Epithelial cell of alveolus of lung (primary cell): ENCODE measurements around the gene NBPF1. TPM values are rescaled to one million over a fixed set of nuclear protein-coding genes. Genes with fewer than 3 reads are reported as not detected.

Experiments used
- total RNA-seq: library from RNA; depleted of rRNA; stranded (reverse); fragments of >200 nt; gene quantifications from 2 replicates; pipeline ENCODE4 v1.2.1, GENCODE V29; 2015

The NBPF1 gene
- total RNA-seq: 4.9 and 14.1 TPM in 2 replicates

DNA sequence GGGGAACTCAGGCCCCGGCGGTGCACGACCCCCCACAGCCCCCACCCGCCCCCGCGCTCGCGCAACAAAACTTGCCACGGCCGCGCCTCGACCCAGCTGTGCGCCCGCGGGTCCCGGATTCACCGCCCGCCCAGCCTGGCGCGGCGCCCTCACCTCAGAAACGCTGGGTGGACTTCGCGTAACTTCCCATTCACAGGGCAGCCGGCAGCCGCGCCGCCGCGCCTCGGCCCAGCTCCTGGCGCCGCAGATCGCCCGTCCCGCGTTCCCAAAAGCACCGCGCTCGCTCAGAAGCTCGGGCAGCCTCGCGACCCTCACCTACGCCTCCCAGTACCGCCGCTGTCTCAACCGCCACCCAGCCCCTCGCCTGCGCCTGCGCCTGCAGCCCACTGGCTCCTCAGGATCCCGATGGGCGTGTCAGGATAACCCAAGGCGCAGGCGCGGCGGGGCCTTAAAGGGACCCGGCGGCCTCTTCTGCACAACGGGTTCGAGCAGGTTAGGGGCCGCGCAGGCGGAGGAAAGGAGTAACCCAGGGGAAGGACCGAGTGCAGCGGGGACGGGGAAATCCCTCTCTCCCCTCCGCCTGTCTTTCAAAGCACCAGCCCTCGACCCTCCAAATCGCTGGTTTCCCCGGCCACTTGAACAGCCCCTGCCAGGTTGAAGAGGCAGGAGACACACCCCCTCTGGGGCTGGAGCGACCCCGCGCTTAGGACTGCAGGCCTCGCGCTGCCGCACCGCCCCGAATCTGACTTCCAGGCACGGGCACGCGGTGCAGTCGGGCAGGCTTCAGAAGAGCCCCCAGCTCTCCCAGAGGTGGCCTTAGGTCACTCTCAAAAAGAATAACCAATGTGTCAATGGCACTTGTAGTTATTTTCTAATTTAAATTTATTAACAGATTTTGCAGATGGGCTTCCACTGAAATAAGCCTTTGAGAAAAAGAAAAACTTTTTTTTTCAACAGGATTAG is at the start of gene NBPF1:
Gene NBPF1 (minus strand): TSS at position 380 of the 963 bp plus-strand sequence.

DNA sequence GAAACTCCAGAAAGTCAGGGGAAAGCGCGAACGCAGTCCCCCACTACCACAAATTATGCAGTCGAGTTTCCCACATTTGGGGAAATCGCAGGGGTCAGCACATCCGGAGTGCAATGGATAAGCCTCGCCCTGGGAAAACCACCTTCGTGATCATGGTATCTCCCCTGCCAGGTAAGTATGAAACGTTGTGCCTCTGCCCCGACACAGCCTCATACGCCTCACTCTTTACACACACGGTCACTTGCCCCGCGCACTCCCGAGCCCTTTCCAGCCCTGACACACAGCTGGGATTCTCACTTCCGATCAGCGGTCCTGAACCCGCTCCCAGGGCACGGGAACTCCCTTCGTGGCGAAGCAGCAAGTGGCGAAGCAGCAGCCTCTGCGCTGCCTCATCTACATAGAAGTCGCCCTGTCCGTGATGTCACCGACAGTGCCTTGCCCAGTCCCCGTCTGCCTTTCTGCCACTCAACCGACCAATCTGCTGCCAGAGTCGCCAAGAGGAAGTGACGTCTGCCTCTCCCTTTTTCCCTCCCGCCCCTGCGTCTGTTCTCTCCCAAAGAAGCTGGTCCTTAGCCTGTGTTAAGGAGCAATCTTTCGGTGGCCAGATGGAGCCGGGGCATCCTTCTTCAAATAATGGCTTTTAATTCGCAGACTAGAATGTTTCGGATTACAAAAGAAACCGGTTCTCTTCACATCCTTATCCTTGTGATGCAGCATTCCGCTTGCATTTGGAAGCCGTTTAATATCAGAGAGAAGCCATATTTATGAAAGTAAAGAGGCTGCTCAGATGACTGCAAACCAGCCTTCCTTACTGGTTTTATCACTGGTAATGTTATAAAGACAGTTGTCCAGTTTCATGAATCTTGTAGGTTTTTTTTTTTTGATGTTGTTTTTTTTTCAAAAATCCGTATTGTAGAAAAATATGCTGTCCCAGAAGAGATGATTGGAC is 99.0 kb downstream of the NBPF1 start, which contains the start of gene RNU1-1:
Gene RNU1-1 (minus strand): TSS at position 179 of the 949 bp plus-strand sequence.

Other genes starting within 250 kb of the NBPF1 start
- 71.1 and 76.2 TPM in 2 replicates for gene SZRD1, start 246.3 kb downstream of the NBPF1 start, total RNA-seq
- not detected in 2 replicates for gene SPATA21, start 176.1 kb downstream of the NBPF1 start, total RNA-seq
- gene NECAP2, start 172.8 kb downstream of the NBPF1 start, total RNA-seq: 54.7 and 91.0 TPM in 2 replicates
- gene RNU1-1, start 99.3 kb downstream of the NBPF1 start, total RNA-seq: under 0.01 TPM in 2 replicates
- under 0.01 TPM in 2 replicates for gene RNU1-3, start 53.4 kb upstream of the NBPF1 start, total RNA-seq
- under 0.01 TPM in 2 replicates for gene RNU1-4, start 127.0 kb upstream of the NBPF1 start, total RNA-seq